Measurements from ENCODE around the gene SGO1.

Gene SGO1

DNA sequence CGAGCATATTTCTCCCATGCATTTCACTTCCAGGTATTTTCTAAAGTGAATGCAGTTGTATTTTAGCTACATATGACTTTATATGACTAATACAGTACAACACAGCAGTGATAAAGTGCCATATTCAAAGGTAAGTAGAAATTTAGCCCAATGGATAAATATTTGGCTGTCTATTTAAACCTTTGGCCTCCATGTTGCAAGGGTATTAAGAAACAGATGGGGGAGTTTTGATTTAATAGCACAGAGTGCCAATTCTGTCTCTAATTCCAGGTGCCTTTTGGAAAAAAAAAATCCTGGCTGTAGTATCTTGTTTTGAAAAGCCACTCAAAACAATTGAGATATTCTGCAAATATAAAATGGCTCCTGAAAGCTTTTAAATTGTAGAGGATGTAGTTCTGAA, 44.9 kb upstream of the SGO1 start:
- TF ChIP-seq GABPA (IDR thresholded peaks at IDR 0.05; ENCODE audit: low read depth) (no peak), SPI1 (IDR thresholded peaks at IDR 0.05; ENCODE audit: borderline replicate concordance, low read depth) (no peak), POLR2AphosphoS5 (IDR thresholded peaks at IDR 0.05; ENCODE audit: low read depth) (no peak)
- TF ChIP-seq, protein P1, sequence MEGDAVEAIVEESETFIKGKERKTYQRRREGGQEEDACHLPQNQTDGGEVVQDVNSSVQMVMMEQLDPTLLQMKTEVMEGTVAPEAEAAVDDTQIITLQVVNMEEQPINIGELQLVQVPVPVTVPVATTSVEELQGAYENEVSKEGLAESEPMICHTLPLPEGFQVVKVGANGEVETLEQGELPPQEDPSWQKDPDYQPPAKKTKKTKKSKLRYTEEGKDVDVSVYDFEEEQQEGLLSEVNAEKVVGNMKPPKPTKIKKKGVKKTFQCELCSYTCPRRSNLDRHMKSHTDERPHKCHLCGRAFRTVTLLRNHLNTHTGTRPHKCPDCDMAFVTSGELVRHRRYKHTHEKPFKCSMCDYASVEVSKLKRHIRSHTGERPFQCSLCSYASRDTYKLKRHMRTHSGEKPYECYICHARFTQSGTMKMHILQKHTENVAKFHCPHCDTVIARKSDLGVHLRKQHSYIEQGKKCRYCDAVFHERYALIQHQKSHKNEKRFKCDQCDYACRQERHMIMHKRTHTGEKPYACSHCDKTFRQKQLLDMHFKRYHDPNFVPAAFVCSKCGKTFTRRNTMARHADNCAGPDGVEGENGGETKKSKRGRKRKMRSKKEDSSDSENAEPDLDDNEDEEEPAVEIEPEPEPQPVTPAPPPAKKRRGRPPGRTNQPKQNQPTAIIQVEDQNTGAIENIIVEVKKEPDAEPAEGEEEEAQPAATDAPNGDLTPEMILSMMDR (IDR thresholded peaks at IDR 0.05; ENCODE audit: insufficient read depth, low read length) = no peak
- TF ChIP-seq, protein P2, sequence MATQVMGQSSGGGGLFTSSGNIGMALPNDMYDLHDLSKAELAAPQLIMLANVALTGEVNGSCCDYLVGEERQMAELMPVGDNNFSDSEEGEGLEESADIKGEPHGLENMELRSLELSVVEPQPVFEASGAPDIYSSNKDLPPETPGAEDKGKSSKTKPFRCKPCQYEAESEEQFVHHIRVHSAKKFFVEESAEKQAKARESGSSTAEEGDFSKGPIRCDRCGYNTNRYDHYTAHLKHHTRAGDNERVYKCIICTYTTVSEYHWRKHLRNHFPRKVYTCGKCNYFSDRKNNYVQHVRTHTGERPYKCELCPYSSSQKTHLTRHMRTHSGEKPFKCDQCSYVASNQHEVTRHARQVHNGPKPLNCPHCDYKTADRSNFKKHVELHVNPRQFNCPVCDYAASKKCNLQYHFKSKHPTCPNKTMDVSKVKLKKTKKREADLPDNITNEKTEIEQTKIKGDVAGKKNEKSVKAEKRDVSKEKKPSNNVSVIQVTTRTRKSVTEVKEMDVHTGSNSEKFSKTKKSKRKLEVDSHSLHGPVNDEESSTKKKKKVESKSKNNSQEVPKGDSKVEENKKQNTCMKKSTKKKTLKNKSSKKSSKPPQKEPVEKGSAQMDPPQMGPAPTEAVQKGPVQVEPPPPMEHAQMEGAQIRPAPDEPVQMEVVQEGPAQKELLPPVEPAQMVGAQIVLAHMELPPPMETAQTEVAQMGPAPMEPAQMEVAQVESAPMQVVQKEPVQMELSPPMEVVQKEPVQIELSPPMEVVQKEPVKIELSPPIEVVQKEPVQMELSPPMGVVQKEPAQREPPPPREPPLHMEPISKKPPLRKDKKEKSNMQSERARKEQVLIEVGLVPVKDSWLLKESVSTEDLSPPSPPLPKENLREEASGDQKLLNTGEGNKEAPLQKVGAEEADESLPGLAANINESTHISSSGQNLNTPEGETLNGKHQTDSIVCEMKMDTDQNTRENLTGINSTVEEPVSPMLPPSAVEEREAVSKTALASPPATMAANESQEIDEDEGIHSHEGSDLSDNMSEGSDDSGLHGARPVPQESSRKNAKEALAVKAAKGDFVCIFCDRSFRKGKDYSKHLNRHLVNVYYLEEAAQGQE (IDR thresholded peaks at IDR 0.05; ENCODE audit: insufficient replicate concordance, low read depth) = no peak
- no peaks in the 10 kb centered on the region for H3K27me3 ChIP-seq (ENCODE audit: insufficient read depth, poor library complexity, severe bottlenecking)
- DNase-seq (ENCODE audit: low read depth in 1 of 2, low spot score in 1 of 2) = no peak
- H3K4me3 ChIP-seq (replicated peaks; ENCODE audit: insufficient read depth, low read length) = no peak overlapping the region
- no peak overlapping the region for H3K27ac ChIP-seq (replicated peaks)

DNA sequence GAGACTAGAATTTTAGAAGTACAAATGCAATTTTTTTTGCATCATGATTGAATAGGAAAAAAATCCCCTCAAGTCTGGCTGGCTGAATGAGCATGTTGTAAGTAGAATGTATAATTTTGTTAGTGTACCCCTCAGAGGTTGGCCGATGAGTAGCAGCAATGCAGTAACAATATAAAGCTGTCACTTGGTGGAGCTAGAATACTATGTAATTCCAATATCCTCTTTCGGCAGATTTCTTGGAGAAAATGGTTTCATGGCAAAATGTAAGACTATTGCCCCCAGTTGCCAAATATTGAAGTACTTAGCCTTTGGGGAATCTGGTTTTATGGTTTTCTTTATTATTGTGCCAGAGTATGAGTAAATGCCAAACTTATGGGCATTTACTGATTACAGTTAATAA, 39.8 kb upstream of the SGO1 start:
- Histone ChIP-seq H3K27ac (replicated peaks) (no peak overlapping the region), H3K4me3 (replicated peaks; ENCODE audit: insufficient read depth, low read length) (no peak overlapping the region), H3K27me3 (ENCODE audit: insufficient read depth, poor library complexity, severe bottlenecking) (no peaks in the 10 kb centered on the region)
- TF ChIP-seq GABPA (IDR thresholded peaks at IDR 0.05; ENCODE audit: low read depth) = no peak
- TF ChIP-seq, protein P1 (IDR thresholded peaks at IDR 0.05; ENCODE audit: insufficient read depth, low read length) = peak; percentile 13
- peak in 1 of 2 experiments; percentile 13 for DNase-seq (ENCODE audit: low read depth in 1 of 2, low spot score in 1 of 2)

DNA sequence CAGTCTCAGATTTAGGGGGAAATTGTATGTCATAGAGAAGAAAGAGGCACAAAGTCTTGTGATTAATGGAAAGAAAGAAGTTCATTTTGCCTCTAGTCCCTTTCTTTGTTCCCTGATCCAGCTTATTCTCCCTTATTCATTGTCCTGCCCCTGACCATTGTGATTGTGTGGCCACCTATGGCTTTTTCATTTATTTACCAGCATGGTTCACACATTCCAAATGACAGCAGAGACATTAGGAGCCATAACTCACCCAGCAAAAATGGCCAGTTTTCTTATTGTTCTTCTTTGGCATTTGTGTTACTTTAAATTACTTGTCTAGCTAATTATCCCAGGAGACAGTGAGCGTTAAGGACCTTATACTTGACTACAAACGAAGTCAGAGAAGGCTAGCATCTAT, 36.3 kb upstream of the SGO1 start:
- H3K27ac ChIP-seq (replicated peaks) = no peak overlapping the region
- no peak for DNase-seq (ENCODE audit: low read depth in 1 of 2, low spot score in 1 of 2)
- H3K27me3 ChIP-seq (ENCODE audit: insufficient read depth, poor library complexity, severe bottlenecking) = no peaks in the 10 kb centered on the region
- no peak overlapping the region for H3K4me3 ChIP-seq (replicated peaks; ENCODE audit: insufficient read depth, low read length)
- TF ChIP-seq, protein P1 (IDR thresholded peaks at IDR 0.05; ENCODE audit: insufficient read depth, low read length) = no peak
- TF ChIP-seq GABPA (IDR thresholded peaks at IDR 0.05; ENCODE audit: low read depth) = no peak
- no peak for TF ChIP-seq POLR2AphosphoS5 (IDR thresholded peaks at IDR 0.05; ENCODE audit: low read depth)
- no peak for TF ChIP-seq SPI1 (IDR thresholded peaks at IDR 0.05; ENCODE audit: borderline replicate concordance, low read depth)
- TF ChIP-seq, protein P2 (IDR thresholded peaks at IDR 0.05; ENCODE audit: insufficient replicate concordance, low read depth) = no peak

DNA sequence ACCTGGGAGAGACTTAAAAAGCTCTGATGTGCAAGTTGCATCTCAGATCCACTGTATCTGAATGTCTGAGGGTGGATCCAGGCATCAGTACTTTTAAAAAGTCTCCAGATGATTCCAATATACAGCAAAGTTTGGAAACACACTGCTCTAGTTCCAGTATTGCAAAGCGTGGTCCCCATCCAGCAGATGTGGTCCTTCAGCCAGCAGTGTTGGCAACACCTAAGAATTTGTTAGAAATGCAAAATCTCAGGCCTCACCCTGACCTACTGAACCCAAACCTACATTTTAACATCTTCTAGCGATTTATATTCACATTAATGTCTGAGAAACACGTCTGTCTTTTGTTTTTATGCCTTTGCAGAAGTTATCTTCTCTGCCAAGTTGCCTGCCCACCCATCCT, 32.2 kb upstream of the SGO1 start:
- Histone ChIP-seq H3K4me3 (replicated peaks; ENCODE audit: insufficient read depth, low read length) (no peak overlapping the region), H3K27ac (replicated peaks) (no peak overlapping the region), H3K27me3 (ENCODE audit: insufficient read depth, poor library complexity, severe bottlenecking) (no peaks in the 10 kb centered on the region)
- TF ChIP-seq, protein P2 (IDR thresholded peaks at IDR 0.05; ENCODE audit: insufficient replicate concordance, low read depth) = no peak
- TF ChIP-seq POLR2AphosphoS5 (IDR thresholded peaks at IDR 0.05; ENCODE audit: low read depth) (no peak), GABPA (IDR thresholded peaks at IDR 0.05; ENCODE audit: low read depth) (no peak), SPI1 (IDR thresholded peaks at IDR 0.05; ENCODE audit: borderline replicate concordance, low read depth) (no peak)
- TF ChIP-seq, protein P1 (IDR thresholded peaks at IDR 0.05; ENCODE audit: insufficient read depth, low read length) = no peak
- no peak for DNase-seq (ENCODE audit: low read depth in 1 of 2, low spot score in 1 of 2)

Measured in HL-60 (cell line).